NCI-H187 (cell line): Measurements from ENCODE around the gene CTNNA2.
A peak's percentile ranks its signal among the peaks of the same experiment; 100 is the strongest.

Source experiments
- DNase-seq, 2 experiments: peaks; one replicate each; lab custom pipeline; 2025; lab: John Stamatoyannopoulos, UW

CTNNA2 gene

DNA sequence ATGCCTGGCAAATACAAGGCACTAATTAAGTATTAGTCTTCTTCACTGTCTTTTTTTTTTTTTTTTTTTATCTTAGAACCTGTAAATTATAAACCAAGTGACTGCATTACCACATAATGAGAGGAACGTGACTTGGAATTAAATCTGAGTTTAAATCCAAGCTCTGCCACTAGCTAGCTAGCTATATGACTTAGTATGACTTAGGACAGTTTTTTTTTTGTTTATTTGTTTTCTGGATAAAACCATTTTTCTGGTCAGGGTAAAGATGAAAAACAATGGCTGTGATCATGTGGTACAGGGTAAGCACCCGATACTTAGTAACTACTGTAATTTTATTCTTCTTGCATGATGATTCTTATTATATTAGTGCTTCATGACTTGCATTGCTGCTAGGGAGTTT, 983.5 kb downstream of the CTNNA2 start:
- no peak for DNase-seq

GRCh38 chr2:80496775-80497174, 983.9 kb downstream of the CTNNA2 start:
- DNase-seq = no peak

DNA sequence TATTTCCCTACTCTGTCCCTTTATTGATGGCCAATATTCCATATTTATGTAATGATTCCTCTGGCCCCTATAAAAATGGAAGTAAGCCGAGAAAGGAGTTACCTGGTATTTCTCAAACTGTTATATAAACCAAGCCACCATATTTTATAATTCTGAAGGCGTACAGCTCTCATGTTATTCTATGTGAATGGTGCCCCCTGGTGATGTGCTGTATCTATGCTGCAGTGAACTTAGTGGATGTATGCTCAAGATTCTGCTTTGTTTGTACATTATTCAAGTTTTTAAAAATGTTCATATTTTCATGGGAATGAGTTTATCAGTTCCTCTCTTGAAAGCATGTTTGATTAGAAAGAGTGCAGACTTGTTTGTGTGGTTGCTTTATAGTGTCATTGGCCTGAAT, 986.2 kb downstream of the CTNNA2 start:
- peak in 1 of 2 experiments; percentile 1 for DNase-seq

DNA sequence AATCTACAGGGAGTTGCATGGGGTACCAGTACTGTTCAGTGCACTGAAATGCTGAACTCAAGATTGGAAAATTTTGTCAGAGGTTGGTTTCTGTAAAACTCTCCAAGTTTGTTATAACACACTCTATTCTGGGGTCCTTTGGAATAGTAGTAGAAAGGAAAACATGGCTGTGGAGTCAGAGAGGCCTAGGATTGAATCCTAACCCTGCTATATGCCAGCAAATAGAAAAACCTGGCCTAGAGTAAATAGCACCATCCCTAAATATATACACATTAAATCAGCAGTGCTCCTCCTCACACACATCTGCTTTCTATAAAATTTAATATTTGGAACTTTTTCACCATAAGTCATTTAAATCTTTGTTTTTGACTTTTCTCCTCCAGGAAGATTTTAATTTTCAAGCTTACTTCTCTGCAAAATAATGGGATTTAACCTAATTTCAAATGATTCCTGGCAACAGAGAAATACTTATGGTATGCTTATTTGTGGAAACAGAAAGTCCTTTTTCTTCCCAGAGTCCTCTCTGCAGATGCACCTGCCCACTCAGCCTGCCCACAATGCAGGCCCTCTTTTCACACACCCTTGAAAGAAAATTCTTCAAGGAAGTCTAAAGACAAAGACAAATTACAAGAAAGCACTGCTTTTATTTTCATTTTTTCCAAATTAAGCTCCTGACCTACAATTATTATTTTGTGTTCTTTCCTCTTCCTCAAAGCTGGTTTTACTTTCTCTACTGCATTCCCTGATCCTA, 989.2 kb downstream of the CTNNA2 start:
- DNase-seq = no peak

- DNase-seq = no peak
These were observed 993.7 kb downstream of the CTNNA2 start for GRCh38 chr2:80506563-80506962.

GRCh38 chr2:80510716-80511115, 997.9 kb downstream of the CTNNA2 start:
- no peak for DNase-seq

DNA sequence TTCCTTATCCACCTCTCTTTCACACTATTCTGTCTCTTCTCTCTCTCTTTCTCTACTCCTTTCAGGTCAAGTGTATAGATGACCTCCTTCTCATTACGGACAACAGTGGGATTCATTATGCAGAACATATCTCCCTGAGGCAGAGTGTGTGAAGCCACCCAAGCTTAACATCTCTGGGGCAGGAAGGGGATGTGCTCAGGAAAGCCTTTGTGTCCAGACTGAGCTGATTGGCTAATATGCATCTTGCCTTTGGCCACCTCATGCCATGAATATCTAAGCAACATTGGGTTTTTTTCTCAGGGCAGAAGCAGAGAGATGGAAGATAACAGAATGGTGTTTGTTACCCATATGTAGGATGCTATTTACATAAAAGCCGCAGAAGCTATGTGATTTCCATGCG, 1003.1 kb downstream of the CTNNA2 start:
- no peak for DNase-seq

DNA sequence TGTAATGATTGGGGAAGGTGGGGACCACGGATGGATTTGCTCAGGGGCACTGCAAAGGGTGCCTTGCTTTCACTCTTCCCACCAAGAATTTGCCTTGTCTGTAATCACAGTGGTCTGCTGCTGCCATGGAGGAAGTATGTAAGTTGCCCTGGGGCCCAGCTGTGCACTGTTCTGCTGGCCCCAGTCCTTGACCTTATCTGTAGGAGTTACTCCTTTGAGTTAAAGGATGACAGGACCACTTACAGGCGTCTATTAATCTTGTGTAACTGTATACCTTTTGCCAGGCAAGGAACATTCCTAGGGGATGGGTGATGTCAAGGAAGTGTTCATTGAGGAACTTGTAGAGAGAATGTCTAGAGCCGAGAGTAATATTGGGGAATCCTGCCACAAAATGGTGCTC, 1004.5 kb downstream of the CTNNA2 start:
- DNase-seq = no peak

- DNase-seq = no peak
These were observed 1006.3 kb downstream of the CTNNA2 start for GRCh38 chr2:80519121-80519643.

- no peak for DNase-seq
These were observed 1006.9 kb downstream of the CTNNA2 start for GRCh38 chr2:80519699-80520291.

DNA sequence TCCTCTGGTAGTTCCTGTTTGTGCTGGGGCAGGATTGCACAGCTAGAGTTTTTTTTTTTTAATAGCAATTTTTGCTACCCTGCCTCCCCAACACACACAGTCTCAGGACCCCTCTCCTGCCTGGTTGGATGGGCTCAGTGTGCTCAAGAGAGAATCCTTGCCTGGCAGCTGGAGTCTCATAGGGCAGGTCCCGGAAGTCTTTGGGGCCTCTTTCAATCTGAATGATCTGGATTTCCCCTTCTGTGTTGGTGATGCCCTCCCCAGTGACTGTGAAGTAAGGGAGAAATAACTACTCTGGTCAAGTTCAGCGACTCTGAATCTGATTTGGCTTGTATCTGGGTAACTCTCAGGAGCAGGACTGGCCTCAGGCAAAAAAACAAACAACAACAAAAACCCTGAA, 1012.3 kb downstream of the CTNNA2 start:
- no peak for DNase-seq

DNA sequence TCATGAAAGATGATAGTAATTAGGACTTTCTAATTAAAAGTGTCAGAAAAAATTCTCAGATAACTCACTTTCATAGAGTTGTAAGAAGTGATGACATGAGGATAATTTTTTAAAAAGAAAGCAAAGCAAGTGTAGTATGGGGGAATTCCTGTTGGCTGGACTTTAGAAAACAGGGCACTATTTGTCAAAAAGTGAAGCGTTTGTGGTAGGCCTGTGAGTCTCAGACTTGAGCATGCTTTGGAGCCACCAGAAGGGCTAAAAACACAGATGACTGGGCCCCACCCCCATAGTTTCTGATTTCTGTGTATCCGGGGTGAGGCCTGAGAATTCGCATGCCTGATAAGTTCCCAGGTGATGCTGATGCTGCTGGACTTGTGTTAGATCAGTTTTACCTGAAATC, 1014.3 kb downstream of the CTNNA2 start:
- no peak for DNase-seq

DNA sequence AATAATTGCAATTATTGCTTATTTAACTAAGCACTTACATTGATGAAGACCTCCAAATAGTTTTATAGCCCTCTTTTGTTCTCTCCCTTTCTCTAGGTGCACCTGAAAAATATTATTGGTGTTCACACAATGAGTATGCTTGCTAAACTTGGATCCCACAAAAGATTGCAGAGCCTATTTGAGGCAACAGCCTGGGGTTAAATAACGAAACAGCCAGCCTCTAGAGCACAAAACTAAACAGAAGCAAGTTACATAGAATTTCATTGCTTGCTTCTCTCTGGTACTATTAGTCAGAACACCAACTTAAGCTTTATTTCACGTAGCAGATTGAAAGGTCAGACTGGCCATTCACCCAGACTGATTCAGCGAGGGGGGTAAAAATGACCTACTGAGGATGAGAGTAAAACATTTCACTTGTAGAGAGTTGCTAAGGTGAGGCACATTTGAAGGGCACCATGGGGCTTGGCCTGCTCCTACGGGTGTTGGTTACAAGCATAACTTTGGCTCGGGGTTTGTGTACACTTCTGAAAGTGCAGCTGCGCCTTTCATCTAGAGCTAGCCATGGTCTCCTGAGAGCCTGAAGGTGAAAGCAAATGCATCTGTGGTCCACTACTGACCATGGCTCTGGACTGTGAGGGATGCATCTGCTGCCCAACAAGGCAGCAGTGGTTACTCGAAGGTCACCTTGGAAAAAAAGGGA, 1016.8 kb downstream of the CTNNA2 start:
- no peak for DNase-seq

- DNase-seq = no peak
These were observed 1017.7 kb downstream of the CTNNA2 start for GRCh38 chr2:80530442-80531064.

DNA sequence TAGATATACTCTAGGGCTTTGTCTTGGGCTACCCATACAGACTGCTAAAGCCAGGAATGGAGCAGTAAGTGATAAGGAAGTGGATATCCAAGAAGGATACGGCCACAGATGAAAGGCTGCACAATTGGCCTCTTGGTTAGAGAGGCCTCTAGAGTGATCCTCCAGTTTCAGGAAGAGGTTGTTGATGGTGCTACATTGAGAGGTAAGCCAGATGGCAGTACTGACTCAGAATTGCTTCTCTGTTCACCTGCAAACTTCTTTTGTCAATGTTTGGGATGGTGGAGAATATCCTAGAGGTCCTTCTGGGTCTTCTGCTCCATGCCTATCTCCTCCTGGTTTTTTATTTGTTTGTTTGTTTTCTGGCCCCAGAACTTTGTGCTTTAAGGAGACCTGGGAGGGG, 1018.5 kb downstream of the CTNNA2 start:
- no peak for DNase-seq

- DNase-seq = no peak
These were observed 1032.8 kb downstream of the CTNNA2 start for GRCh38 chr2:80545420-80546210.

DNA sequence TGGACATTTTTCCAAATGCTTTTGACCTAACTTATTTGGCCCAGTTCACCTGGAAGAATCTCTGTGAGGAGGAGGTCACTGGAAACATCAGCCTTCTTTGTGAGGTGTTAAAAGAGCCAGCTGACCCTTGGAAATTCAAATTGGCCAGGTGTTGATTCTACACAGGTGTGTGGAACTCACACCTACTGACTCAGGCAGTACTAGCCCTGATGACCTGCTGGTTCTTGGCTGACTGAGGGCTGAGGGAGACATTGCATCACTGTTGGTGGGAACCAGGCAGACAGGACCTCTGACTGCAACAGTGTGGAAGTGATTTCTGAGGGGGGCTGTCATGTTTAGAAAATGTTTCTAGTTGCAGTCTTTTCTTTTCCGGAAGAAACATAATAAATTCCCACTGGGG, 1033.9 kb downstream of the CTNNA2 start:
- no peak for DNase-seq

GRCh38 chr2:80547344-80547743, 1034.5 kb downstream of the CTNNA2 start:
- DNase-seq = no peak

- DNase-seq = no peak
These were observed 1035.6 kb downstream of the CTNNA2 start for GRCh38 chr2:80548469-80548868.

DNA sequence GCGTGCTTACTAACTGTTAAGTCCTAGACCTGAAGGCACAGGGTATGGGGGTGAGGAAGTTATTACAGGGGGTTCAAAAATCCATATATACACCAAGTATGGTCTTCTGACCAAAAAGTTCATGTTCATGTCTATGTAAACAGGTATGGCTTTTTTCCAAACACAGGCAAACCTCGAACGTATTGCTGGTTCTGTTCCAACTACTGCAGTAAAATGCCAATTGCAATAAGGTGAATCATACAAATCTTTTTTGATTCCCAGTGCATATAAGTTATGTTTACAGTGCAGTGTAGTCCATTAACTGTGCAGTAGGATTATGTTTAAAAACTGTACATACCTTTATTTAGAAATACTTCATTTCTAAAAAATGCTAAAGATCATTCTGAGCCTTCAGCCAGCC, 1037.0 kb downstream of the CTNNA2 start:
- no peak for DNase-seq

DNA sequence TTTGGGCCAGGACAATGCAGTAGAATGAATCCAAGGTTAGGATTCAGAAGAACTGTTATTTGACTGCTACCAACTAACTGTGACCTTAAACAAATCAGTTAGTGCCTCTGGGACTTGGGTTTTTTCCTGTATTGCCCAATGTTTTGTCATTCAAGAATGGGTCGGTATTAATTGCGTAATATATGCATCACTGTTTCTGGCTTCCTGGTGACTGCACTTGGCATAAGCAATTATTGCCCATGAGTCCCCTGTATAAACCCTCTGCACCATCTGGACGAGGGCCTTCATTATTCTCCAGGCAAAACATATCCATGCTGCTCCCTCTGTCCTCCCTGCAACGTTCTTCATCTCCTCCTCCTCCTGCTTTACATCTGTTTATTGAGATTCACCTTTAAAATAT, 1047.5 kb downstream of the CTNNA2 start:
- DNase-seq = no peak

- no peak for DNase-seq
These were observed 1055.2 kb downstream of the CTNNA2 start for GRCh38 chr2:80568011-80568410.
